Heart right ventricle (tissue), 16 donors: ENCODE results near the gene FOXN3. TPM values are rescaled to one million over a fixed set of nuclear protein-coding genes. Genes with fewer than 3 reads are reported as not detected.
A peak's percentile ranks its signal among the peaks of the same experiment; 100 is the strongest.

Experiments used
- ATAC-seq, 8 donors: fragments of 200-7000 bp; cut with Tn5 transposase; one replicate each; pipeline ENCODE4 v1.9.1; 2020; ENCODE audit warnings: mild to moderate bottlenecking in 8 of 8, moderate library complexity in 8 of 8, moderate number of reproducible peaks in 1 of 8
- DNase-seq, 2 donors: peaks; one replicate each; pipeline ENCODE4 v3.0.0-alpha.2; 2020
- H3K27ac ChIP-seq, 10 donors: fragments of 200-600 bp; sonication (generic) in 2 of 10; one replicate each; pipeline versions ENCODE4 v1.5.0 to v1.8.0; 2020 to 2022; ENCODE audit warnings: mild to moderate bottlenecking in 3 of 10
- H3K27me3 ChIP-seq, 7 donors: fragments of 200-600 bp; one replicate each; pipeline ENCODE4 v1.8.0; 2021 to 2022; ENCODE audit warnings: mild to moderate bottlenecking in 2 of 7
- H3K36me3 ChIP-seq, 9 donors: fragments of 200-600 bp; sonication (generic) in 1 of 9; one replicate each; pipeline versions ENCODE4 v1.5.0 to v1.8.0; 2020 to 2022; ENCODE audit warnings: mild to moderate bottlenecking in 2 of 9
- H3K4me1 ChIP-seq, 9 donors: fragments of 200-600 bp; sonication (generic) in 1 of 9; one replicate each; pipeline versions ENCODE4 v1.5.0 to v1.8.0; 2020 to 2022; ENCODE audit warnings: mild to moderate bottlenecking in 4 of 9
- H3K4me3 ChIP-seq, 10 donors: fragments of 200-600 bp; sonication (generic) in 2 of 10; one replicate each; pipeline versions ENCODE4 v1.5.0 to v1.8.0; 2020 to 2022; ENCODE audit warnings: mild to moderate bottlenecking in 7 of 10, moderate library complexity in 2 of 10
- H3K9me3 ChIP-seq, 11 donors: fragments of 200-600 bp in 10 of 11; sonication (generic) in 2 of 11; one replicate each; pipeline versions ENCODE4 v1.5.0 to v1.8.0; 2013 to 2022; ENCODE audit warnings: mild to moderate bottlenecking in 2 of 11, control low read depth in 1 of 11, moderate library complexity in 1 of 11
- WGBS, 2 donors: extraction: QIAGEN DNeasy Blood & Tissue Kit; methylation state at CpG; one replicate each; pipeline ENCODE4 v1.1.7; 2013; ENCODE audit warnings: inconsistent platforms in 1 of 2; 5-methylcytosine and 5-hydroxymethylcytosine counted together
- intact Hi-C, 10 donors: fragments of 100-400 bp; cut with DNase I; formaldehyde crosslinking; loops; one replicate each; pipeline versions ENCODE4 v1.11.1 to v1.14.2; 2022
- polyA plus RNA-seq, 2 donors: library from polyadenylated mRNA; stranded (reverse); fragments of 200-250 nt; gene quantifications; one replicate each; pipeline ENCODE4 v1.2.3, GENCODE V29; 2013
- total RNA-seq, 10 donors: library from RNA; stranded (reverse); fragmentation: NEBNext Ultra II Directional in 3 of 10; extraction: Animal tissue kit (Norgen Biotek cat#: 25700) in 3 of 10; gene quantifications; one replicate each; pipeline versions ENCODE4 v1.2.1 to v1.2.4, GENCODE V29; 2021 to 2023
- TF ChIP-seq, protein P1 (sequence below), 9 donors: fragments of 200-600 bp; sonication (generic) in 2 of 9; IDR thresholded peaks; one replicate each; pipeline versions ENCODE4 v1.5.0 to v1.8.0; 2021 to 2022; ENCODE audit warnings: antibody characterized with exemption in 9 of 9, mild to moderate bottlenecking in 5 of 9, moderate library complexity in 1 of 9
- donor health status: Arrhythmogenic right ventricular cardiomyopathy.
- donor health status: ischemic (EF 13 %, LVEDD 7.1; RV severe dilation, severe dysfunction).
- donor health status: healthy with polysubstance abuse.
- donor health status: DM: no; HTN: yes; CAD: no.
- donor health status: DM: no; HTN: no; CAD: no.
- donor health status: ischemic (EF 25% LVEDD 6.9; RV normal size, moderate dysfunction).
- donor health status: ischemic (EF 25% LVEDD 5.7; RV mildly dilated, moderate dysfunction).
- donor health status: healthy.
- donor health status: DM: yes; HTN: yes; CAD: no.
- donor health status: Ischemic cardiomyopathy.
- donor health status: ischemic (EF 35%, LVEDD 5.7; RV mildly dilated, moderate dysfunction).
- donor health status: nonischemic (EF 11% LVEDD 7.7; RV severe dilation, severe dysfunction).
- donor health status: DM: yes; HTN: yes; CAD: no.
- donor health status: PGD.
- donor health status: ischemic (EF 29% LVEDD 5.4; RV normal size, mild dysfunction).
- donor health status: nonischemic (EF 23%, LVEDD 6.1; RV moderate dilation, normal function).

Gene FOXN3
- total and polyA plus RNA-seq, 12 donors, result 13.0 to 150 (median 107) TPM

DNA sequence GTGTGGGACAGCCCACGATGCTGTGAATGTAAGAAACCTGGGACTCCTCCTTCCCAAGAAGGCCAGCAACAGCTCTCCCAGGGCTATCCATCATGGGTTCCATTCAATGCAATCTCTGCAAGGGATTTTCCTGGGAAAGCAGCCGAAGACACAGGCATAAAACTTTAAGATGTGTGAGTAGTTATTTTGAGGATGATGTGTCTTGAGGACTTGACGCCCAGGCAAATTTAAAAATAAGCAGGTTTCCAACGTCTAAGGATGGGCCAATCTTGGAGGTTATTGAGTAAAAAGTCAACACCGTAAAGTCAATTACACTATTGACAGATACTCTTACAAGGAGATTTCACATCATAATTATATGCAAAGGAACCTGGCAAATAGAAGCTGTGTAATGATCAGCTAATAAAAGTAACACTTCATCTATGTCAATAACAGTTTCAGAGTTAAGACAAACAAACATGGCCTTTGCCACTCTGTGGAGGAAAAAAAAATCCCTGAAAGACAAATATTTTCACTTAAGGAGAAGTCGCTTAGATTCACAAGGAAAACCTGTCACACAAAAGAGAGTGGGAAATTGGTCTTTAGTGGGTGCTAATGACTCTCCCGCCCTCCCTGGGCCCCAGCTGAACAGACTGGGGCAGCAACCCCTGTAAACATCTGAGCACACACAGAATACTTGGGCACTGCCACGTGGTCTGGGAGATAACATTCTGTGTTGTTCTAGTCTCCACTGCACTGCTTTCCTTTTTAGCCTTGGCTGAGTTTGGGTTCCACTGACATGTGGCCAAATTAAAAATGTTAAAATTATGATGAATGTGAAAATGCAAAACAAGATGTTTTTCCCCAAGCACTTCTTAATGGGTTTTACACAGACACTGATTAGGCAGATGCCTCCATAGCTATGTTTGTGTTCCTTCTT is 240.9 kb downstream of the FOXN3 start:
- ATAC-seq (peak in 4 of 8 donors; percentile 54 to 85 (median 60)), DNase-seq (no peak)
- Histone ChIP-seq H3K36me3 (peaks cover 0 to 46% (median 8%) of the 10 kb centered on the region in 9 donors), H3K4me1 (peaks cover 0 to 45% (median 21%) of the 10 kb centered on the region in 9 donors), H3K27me3 (no peaks in the 10 kb centered on the region), H3K27ac (no peak overlapping the region), H3K9me3 (peaks cover 0 to 26% (median 11%) of the 10 kb centered on the region in 11 donors), H3K4me3 (no peak overlapping the region)
- intact Hi-C loops, result loop anchor here in 6 of 10 donors (5.0 to 10.0 kb wide), 7 partner anchors 129 to 739 kb away; partner anchors contain the start of gene FOXN3 (in 4 of the 6)
- WGBS, 2 donors, result 80 to 81% methylated on average over 8 of the region's 8 CpGs
- TF ChIP-seq, protein P1, sequence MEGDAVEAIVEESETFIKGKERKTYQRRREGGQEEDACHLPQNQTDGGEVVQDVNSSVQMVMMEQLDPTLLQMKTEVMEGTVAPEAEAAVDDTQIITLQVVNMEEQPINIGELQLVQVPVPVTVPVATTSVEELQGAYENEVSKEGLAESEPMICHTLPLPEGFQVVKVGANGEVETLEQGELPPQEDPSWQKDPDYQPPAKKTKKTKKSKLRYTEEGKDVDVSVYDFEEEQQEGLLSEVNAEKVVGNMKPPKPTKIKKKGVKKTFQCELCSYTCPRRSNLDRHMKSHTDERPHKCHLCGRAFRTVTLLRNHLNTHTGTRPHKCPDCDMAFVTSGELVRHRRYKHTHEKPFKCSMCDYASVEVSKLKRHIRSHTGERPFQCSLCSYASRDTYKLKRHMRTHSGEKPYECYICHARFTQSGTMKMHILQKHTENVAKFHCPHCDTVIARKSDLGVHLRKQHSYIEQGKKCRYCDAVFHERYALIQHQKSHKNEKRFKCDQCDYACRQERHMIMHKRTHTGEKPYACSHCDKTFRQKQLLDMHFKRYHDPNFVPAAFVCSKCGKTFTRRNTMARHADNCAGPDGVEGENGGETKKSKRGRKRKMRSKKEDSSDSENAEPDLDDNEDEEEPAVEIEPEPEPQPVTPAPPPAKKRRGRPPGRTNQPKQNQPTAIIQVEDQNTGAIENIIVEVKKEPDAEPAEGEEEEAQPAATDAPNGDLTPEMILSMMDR (IDR thresholded peaks at IDR 0.05), result no peak

DNA sequence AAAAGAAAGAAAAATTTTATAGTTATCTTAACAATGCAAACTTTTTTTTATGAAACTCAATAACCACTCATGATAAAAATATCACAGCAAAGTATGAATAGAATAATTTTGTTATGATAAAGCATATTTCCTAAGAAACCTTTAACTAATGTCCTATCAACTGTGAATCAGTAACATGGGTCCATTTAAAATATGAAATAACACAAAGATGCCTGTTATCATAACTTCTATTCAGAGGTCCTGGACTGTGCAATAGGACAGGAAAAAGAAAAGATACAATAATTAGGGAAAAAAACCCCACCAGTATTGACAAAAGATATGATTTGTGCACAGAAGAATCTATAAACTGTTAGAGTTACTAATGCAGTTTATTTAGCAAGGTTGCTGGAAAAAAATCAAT is 245.4 kb downstream of the FOXN3 start:
- no peak for DNase-seq
- TF ChIP-seq, protein P1 (IDR thresholded peaks at IDR 0.05), result no peak
- no peak for ATAC-seq
- H3K27me3 ChIP-seq, result no peaks in the 10 kb centered on the region
- H3K36me3 ChIP-seq, result peaks cover 0 to 40% (median 13%) of the 10 kb centered on the region in 9 donors
- intact Hi-C loops, result loop anchor here in 5 of 10 donors (10.0 kb wide), 6 partner anchors 127 to 743 kb away; partner anchors contain the start of gene FOXN3 (in 1 of the 5)
- peaks cover 0 to 37% (median 11%) of the 10 kb centered on the region in 11 donors for H3K9me3 ChIP-seq
- H3K27ac ChIP-seq, result no peak overlapping the region
- peaks cover 0 to 15% (median 5%) of the 10 kb centered on the region in 9 donors for H3K4me1 ChIP-seq
- H3K4me3 ChIP-seq, result no peak overlapping the region

DNA sequence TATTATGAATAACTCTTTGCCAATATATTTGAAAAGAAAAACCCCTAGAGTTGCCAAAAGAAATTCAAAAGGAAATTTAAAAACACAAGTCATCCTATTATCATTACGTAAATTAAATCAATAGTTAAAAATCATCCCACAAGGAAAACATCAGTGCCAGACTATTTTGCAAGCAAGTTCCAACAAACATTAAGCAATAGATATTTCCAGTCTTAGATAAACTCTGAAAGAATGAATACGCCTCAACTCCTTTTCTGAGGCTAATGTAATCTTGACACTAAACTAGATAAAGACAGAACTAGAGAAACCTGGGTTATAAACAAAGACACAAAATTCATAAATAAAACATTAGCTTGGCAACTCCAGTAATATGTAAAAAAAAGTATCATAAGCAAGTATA is 245.9 kb downstream of the FOXN3 start:
- ATAC-seq (peak in 1 of 8 donors; percentile 33), DNase-seq (no peak)
- intact Hi-C loops, result loop anchor here in 5 of 10 donors (10.0 kb wide), 6 partner anchors 126 to 744 kb away; partner anchors contain the start of gene FOXN3 (in 1 of the 5)
- TF ChIP-seq, protein P1 (IDR thresholded peaks at IDR 0.05), result no peak
- Histone ChIP-seq H3K4me3 (no peak overlapping the region), H3K4me1 (peaks cover 0 to 16% (median 3%) of the 10 kb centered on the region in 9 donors), H3K36me3 (peaks cover 0 to 39% (median 13%) of the 10 kb centered on the region in 9 donors), H3K27me3 (no peaks in the 10 kb centered on the region), H3K9me3 (peaks cover 0 to 37% (median 11%) of the 10 kb centered on the region in 11 donors), H3K27ac (no peak overlapping the region)
- WGBS, 2 donors, result 71 to 77% methylated on average over 2 of the region's 2 CpGs

DNA sequence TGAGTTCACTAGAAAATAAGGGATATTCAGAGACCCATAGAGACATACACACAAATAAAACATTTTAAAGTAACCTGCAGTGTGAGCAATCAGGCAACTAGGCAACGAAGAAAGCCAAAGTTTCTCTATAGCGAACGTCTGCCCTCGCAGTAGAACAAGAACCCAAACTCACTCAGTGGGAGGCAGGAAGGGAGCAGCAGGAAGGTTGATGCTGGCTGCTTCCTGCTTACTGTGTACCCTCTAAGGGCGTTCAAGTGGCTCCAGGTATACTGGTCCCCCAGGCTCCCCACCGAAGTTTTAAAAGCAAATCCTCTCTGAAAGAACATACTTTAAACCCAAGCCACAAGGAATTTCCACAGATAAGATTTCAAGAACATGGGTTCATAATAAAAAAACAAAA is 249.3 kb downstream of the FOXN3 start:
- intact Hi-C loops, result loop anchor here in 1 of 10 donors (5.0 kb wide), 1 partner anchor 125 kb away; no protein-coding TSS in a partner anchor
- DNase-seq, result no peak
- Histone ChIP-seq H3K4me3 (no peak overlapping the region), H3K27ac (no peak overlapping the region), H3K4me1 (peaks cover 6 to 41% (median 19%) of the 10 kb centered on the region in 9 donors), H3K27me3 (no peaks in the 10 kb centered on the region), H3K36me3 (peaks cover 0 to 16% (median 8%) of the 10 kb centered on the region in 9 donors), H3K9me3 (peaks cover 0 to 26% (median 11%) of the 10 kb centered on the region in 11 donors)
- 69 to 78% methylated on average over 6 of the region's 6 CpGs for WGBS, 2 donors
- ATAC-seq, result no peak
- TF ChIP-seq, protein P1 (IDR thresholded peaks at IDR 0.05), result no peak
